Activated gamma-delta T cell (primary cell): ENCODE data around the gene ARL3.
"Not testable (repeated sequence)": the region's sequence is repeated elsewhere in the genome, so short reads cannot be mapped to it uniquely, and the experiment has no call there.

Source experiments
- DNase-seq: peaks from one replicate; lab custom pipeline; 2025; lab: John Stamatoyannopoulos, UW

Gene ARL3

DNA sequence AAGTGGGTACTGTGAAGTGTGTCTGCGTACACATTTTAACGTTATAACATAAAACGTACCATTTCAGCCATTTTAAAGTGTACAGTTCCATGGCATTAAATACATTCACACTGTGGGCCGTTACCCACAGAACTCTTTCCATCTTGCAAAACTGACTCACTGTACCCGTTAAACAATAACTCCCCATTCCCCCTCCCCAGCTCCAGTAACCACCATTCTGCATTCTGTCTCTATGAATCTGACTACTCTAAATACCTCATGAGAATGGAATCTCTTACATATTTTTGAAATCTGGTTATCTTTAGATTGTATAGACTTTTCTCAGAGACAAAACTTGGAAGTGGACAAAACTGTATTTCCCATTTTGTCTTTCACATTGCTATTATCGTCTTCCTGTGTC, 9.3 kb downstream of the ARL3 start:
- DNase-seq = no peak

DNA sequence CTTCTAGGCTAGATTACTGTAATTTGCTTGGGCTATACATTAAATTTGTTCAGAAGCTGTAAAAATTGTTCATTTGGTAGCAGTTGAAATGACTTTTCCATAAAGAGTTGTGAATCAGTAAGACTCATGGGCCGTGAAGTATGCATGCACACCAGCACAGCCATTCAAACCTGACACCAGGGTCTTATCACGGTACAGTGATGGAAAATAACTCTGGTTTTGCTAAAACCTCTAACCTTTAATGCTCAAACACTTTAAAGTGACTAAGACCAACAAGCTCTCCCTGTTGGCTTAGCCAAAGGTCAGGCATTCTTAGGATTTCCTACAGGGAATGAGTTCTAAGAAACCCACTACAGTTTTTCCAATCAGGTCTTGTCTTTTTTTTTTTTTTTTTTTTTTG, 11.5 kb downstream of the ARL3 start:
- no peak for DNase-seq

DNA sequence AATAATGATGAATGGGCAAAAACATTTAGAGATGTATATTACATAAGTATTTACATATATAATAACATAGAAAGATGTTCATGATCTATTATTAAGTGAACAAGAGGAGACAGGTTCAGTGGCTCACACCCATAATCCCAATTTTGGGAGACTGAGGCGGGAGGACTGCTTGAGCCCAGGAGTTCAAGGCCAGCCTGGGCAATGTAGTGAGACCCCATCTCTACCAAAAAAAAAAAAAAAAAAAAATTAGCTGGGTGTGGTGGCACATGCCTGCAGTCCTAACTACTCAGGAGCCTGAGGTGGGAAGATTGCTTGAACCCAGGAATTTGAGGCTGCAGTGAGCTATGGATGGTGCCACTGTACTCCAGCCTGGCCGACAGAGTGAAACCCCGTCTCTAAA, 12.4 kb downstream of the ARL3 start:
- no peak for DNase-seq

DNA sequence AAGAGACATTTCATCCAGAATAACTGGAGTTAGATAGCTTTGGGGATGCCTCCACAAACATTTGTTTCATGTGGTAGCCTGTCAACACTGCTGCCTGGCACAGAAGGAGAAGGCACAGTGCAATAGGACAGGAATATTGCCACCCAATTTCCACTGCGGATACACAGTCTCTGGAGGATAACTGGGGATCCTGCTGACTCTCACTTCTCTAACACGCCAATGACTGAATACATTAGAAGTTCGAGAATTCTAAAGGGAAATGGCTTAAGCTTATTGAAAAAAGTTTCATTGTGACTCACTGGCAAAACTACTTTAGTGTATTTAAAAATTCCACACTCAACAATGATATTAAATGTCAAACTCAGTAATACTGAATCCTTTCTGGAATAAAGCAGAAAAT, 12.9 kb downstream of the ARL3 start:
- no peak for DNase-seq

DNA sequence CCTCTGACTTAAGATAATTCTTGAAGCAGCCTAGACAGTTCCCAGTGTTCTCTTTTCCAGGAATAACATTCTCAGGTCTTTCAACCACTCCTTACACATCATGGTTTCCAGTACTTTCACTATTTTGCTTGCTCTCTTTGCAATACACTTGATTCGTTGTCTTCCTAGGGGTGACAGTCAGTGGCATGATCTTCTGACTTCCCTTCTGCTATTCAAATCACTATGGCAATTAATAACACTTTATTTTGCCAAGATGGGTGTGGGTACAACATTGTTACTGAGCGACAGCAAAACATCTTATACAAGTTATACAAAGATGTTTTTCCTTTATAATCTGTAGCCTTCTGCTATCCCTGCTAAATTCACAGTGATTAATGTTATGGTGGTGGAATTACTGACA, 15.3 kb downstream of the ARL3 start:
- no peak for DNase-seq

DNA sequence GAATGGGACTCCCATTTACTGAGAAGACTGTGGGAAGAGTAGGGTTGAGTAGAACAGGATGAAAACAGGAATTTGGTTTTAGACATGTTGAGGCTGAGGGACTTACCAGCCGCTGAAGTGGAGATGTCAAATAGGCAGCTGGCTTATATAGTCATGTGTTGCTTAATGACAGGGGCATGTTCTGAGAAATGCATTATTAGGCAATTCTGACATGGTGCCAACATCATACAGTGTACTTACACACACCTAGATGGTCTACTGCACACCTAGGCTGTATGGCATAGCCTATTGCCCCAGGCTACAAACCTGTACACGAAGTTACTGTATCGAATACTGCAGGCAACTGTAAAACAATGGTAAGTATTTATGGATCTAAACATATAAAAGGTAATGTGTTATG, 17.5 kb downstream of the ARL3 start:
- no peak for DNase-seq

DNA sequence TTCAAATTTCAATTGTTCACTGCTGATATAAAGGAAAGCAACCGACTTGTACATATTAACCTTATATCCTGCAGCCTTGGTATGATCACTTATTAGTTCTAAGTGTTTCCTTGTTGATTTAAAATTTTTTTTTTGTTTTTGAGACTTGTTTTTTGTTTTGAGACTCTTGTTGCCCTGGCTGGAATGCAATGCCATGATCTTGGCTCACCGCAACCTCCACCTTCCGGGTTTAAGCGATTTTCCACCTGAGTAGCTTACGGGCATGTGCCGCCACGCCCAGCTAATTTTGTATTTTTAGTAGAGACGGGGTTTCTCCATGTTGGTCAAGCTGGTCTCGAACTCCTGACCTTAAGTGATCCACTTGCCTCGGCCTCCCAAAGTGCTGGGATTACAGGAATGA, 18.8 kb downstream of the ARL3 start:
- not testable (repeated sequence) for DNase-seq

DNA sequence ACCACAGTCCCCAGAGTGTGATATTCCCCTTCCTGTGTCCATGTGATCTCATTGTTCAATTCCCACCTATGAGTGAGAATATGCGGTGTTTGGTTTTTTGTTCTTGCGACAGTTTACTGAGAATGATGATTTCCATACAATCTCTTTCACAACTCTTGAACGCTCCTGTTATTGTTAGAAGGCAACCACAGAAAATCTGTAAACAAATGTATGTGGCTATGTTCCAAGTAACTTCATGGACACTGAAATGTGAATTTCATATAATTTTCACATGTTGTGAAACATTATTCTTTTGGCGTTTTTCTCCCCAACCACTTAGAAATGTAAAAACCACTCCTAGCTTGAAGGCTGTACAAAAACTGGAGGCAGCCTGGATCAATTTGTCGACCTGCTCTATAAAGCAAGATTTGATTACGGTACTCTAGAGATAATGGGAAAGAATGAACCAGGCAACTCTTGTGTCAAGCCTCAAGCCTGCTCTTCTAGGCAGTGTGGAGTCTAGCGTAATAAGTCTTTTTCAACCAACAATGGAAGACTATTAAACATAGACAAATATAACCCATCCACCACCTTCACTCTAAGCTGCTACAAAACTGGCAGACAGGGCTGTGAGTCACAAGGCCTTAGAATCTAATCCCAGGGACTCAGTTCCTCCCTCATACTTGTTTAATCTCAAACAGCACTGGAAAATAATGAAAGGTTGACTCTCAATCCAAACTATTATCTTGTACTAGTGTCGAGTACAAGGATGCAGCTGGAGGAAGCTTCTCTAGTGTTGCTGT, 22.7 kb downstream of the ARL3 start:
- DNase-seq = no peak

DNA sequence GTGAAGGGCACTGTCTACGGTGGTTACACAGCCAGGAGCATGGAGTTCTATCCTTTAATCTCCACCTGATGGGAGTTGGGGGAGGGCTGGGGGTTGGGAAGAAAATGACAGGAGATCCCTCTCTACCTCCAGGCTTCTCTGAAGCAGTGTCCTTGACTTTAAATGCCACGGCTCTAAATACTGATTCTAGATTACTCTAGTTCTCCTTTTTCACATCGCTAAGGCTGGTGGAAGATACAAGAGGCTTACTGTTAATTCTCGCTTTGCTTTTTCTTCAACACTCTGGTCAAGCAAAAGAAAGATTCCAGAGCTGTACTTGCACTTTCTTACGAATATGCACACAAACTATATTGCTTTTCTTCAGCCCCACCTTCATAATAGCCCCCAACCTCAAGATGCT, 30.5 kb downstream of the ARL3 start:
- no peak for DNase-seq

DNA sequence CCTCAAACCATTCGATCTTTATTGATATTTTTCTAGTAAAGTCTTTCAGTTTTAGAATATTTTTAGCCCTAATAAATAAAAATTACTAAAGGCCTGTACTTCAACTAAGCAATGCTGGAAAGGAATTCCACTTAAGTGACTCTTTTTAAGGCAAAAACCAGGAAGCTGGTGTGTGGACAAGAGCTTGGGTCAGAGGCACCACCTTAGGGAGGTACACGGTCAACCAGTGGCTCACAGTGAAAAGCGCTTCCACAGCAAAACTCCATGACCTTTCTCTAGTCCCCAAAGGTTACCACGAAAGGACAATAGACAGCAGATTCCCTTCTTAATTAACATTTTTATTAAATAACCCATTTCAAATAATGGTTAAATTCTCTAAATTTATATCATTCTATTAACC, 31.2 kb downstream of the ARL3 start:
- DNase-seq = no peak

DNA sequence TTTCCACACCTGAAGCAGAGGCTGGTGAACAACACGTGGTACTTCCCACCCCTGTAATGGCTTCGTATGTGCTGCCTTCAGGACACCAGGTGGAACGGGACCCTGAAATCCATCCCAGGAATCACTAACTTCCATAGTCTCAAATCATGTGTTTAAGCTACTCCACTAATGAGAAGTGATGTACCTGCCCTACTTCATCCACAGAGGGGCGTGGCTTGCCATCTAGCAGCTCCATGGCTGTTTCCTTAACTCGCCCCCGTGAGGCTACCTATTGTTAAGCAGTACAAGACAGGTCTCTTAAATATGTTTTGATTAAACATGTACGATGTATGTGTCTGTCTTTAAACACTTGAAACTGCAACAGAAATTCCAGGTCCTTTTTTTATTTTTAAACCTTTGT, 31.8 kb downstream of the ARL3 start:
- DNase-seq = no peak

DNA sequence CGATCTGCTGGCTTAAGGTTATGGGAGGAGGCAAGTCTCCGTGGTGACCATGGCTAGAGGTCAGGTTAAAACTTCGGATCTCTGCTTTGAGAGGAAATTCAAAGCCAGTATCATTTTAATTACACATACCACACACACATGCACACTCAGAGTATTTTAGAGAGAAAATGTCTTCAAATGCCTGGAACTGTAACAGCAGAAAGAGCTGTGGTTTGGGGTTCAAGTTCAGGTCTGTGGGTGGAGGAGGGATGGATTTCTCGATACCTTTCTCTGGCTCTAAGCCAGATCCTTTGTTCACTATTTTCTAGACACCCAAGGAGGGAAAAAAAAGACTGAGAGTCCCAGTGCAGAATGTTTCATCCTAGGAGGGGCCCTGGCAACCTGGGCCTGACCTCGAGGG, 32.5 kb downstream of the ARL3 start:
- DNase-seq = no peak

DNA sequence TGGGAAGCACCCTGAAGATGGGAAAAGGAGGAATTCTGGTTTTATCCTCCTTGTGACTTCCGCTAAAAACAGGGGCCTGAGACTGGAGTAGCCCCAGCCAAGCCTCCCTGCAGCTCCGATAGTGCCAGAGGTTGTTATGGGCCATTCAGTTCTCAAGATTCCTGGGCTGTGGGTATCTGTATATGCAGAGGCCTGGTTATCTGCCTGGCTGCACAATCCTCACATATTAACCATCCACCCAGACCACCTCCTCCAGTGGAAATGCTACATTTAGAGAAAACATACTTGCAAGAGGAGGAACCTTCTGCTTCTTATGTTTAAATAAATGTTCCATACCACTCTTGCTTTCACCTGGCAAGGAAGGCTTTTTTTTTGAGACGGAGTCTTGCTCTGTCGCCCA, 34.6 kb downstream of the ARL3 start:
- no peak for DNase-seq

DNA sequence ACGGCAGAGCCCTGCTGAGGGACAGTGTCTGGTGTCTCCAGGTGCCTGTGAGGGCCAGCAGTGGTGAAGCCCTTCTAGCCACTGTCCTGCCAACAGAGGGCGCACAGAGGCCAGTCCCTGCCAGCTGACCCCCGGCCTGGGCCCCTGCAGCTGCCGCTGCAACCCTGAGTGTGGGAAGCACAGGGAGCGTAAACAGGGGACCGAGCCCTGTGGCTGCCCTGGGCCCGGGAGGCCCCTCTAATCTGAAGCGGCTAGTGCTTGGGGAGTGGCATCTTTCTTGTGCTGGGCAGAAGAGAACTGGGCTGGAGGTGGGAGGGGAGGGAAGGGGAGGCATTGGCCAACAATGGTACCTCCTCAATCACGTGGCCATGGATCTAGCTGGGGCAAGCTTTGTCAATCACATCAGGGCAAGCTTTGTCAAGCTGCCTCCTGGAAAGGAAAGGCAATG, 35.3 kb downstream of the ARL3 start:
- DNase-seq = no peak

DNA sequence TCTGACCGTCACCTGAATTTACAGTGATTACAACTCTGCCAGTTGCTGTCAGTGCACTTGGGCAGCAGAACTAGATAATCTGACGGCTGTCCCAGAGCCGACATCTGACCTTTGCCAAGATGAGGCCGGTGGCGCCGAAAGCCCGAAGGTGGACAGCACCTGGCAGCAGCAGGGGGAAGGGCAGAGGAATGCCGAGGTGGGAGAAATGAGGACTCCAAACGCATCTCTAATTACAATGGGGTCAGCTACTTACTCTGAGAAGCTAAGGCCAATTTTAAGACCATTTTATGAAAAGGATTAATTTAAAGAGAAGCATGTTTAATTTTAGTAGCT, 36.2 kb downstream of the ARL3 start:
- DNase-seq = no peak

DNA sequence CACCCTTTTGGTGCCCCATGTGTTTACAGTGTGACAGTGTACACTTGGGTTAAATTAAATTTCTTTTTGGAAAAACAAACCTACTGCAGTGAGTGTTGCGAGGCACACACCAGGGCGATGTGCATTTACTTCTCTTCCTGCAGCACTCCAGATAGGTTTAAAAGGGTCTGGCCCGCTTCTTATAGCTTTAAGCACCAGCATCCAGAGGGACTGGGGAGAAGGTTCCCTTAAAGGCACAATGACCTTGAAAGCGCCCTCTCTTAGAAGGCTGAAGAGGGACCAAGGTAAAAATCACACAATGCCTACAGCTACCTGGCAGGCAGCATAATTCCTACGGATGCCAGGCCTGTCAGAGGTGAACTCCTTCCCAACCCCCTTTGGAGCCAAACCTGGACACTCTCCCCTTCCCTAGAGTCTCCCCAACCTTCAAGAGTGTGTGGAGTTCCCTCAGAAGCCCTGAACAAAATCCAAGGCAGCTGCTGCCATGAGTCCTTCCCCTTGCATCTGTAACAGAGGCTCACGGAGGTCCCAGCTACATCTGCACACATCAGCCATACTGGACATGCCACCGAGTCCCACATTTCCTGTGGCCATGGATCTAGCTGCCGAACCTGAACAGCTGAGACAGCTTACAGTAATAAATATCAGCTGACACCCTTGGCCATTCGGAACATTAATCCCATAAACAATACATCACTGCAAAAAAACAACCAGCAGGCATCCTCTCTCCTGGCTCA, 36.7 kb downstream of the ARL3 start:
- DNase-seq = no peak

DNA sequence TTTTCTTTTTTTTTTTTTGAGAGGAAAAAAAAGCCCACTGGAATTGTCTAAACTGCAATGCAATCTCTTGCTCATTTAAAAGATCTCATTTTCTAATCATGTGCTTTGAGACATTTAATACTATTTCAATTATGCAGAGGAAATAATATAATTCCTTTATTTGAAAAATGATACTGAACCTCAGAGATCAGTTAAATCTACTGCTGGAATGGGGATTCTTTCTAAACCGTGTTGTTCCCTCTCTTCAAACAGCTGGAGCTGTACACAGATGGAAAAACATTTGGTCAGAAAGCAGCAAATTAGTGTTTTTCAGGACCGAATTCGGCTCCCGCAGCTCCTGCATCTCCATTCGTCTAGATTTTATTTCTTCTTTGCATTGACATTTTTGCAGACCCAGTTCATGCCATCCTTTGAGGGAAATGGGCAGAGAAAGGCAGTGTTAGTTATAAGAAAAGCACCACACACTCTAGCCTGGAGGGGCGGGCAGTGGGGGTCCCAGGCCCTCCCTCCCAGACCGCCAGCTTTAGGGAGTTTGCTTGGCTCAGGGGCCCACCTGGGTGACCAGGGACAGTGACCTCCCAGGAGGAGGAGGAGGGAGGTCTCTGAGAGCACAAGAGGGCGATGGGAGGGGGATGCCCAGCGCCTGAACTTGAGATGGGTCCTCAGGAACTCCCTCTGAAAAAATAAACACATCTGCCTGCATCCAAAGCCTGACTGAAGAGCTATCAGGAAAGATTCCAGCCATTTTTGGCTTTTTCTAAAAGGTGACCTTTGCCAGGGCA, 37.5 kb downstream of the ARL3 start:
- DNase-seq = no peak

DNA sequence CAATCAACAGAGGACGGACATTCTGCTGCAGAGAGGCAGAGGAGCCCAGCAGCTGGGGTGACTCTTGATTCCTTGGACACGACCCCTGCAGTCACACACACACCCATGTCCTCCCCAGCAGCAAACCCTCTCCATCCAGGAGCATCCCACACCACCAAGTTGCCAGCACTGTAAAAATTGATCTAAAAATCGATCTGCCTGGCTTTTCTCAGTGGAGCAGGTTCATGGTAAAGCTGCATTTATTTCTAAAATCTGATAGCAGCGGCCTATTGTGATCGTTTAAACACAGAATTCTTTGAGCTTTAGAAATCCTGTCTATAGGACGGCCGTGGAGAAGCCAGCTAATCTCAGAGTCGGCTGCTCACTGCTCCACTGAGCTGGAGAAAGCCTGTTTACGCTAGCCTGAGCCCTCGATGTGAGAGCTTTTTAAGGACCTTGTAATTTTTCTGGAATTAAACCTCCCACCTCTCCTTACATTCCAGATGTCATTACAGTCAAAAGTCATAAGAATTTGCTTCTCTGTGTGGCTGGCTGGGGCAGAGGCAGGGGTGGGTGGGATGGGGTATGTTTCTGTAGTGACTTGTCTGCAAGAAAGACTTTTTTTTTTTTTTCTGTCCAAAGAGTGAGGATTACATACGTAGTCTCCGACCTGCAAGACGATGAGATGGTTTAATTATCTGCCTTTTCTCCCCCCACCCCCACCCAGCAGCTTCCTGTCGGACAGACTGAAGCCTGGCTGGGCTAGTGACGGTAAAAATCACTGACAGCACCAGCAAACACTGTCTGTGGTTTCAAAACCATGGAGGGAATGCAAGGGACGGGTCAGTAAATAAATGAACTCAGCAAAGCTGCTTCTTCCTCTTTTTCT, 38.3 kb downstream of the ARL3 start:
- no peak for DNase-seq

DNA sequence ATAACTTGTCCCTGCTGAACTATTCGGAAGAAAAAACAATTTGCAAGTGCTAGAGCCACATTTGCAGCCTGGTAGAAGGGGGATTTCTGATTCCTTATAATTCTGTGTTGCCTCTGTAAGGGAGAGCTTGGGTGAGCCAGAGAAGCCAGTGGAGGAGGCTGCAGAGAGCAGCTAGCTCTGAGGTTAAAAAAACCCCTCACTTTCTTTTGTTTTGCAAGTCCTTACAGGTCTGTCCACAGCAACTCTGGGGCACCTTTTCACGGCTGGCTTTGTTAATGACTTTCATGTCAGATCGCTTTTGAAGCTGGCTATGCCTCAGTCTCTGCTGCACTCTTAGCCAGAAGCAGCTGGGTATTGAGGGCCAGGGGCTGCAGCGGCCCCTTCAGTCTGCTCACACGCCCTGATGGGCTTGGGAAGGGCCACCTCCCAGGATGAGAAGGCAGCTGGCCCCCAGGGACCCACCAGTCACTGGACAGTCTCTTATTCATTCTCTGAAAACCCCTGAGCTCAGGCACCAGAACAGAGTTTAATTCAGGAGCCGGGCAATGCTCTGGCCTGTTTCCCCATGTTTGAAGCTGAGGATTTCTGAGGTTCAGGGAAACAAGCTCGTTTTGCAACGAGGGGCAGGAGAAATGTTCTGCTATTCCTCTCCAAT, 39.1 kb downstream of the ARL3 start:
- DNase-seq = no peak

DNA sequence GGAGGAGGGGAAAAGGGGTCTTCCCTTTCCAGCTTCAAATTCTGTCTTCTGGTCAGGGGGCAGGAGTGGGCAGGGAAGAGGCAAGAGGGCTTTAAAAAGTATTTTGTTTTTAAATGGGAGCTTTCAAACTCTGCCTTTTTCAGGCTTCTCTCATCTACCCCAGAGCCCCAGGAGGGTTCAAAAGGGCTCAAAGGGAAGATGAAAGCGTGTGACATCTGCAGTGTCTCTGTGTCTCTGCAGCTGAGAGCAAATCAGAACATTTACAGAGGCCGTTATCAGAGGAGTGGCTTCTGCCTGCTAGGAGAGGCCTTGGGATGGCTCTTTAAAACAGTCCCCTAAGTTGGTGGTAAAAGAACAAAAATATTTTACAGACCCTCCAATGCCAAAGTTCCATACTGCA, 39.6 kb downstream of the ARL3 start:
- DNase-seq = no peak

DNA sequence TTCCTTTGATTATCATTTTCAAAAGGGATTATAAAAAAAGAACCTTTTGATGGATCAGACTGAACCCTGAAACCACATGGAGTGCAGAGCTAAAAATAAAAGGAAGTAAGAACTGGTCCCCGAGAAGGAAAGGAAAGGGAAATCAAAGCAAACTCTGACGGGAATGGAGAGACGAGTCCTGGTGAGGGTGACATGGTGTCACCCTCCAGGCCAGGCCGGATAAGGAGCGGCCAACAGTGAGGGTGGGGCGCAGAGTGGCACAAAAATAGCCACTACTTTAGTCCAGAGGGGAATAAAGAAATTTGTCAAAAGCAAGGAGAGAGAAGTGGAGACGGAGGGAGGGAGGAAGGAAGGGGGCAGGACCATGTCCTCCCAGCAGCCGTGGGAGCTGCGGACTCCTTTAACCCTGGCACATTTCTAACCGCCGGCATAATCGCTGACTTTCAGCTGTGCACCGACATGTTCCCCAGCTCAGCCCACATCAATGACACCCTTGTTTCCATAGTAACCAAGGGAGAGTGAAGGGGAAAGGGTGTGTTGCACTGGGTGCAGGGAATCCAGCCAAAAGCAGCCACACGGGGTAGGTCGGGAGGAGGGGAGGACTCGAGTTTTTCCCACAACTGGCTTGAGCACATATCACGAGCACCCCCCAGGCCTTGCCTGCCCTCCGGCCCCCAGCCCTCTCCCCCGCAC, 40.2 kb downstream of the ARL3 start:
- no peak for DNase-seq
